ENCODE results near the gene MCEE.
A peak's percentile ranks its signal among the peaks of the same experiment; 100 is the strongest.

Gene MCEE

GRCh38 chr2:71078624-71079023 lies 51.4 kb downstream of the MCEE start:
- DNase-seq: no peak
- Mint-ChIP-seq H3K9me3 (no peaks in the 10 kb centered on the region), H3K27ac (no peak overlapping the region), H3K4me1 (ENCODE audit: low read depth) (peaks cover 16% of the 10 kb centered on the region), H3K27me3 (no peaks in the 10 kb centered on the region), H3K4me3 (no peak overlapping the region), H3K36me3 (ENCODE audit: low read depth) (peaks cover 63% of the 10 kb centered on the region)

GRCh38 chr2:71074893-71075395 lies 55.1 kb downstream of the MCEE start:
- no peak for DNase-seq
- Mint-ChIP-seq H3K27ac (no peak overlapping the region), H3K27me3 (no peaks in the 10 kb centered on the region), H3K4me1 (ENCODE audit: low read depth) (peaks cover 42% of the 10 kb centered on the region), H3K36me3 (ENCODE audit: low read depth) (peaks cover 74% of the 10 kb centered on the region), H3K4me3 (no peak overlapping the region), H3K9me3 (no peaks in the 10 kb centered on the region)

GRCh38 chr2:71073475-71073874 lies 56.6 kb downstream of the MCEE start:
- Mint-ChIP-seq H3K4me1 (ENCODE audit: low read depth) (peaks cover 52% of the 10 kb centered on the region), H3K9me3 (no peaks in the 10 kb centered on the region), H3K4me3 (no peak overlapping the region), H3K27ac (peak overlapping the region; percentile 78), H3K36me3 (ENCODE audit: low read depth) (peaks cover 68% of the 10 kb centered on the region), H3K27me3 (no peaks in the 10 kb centered on the region)
- DNase-seq: no peak

- no peaks in the 10 kb centered on the region for H3K27me3 Mint-ChIP-seq
- H3K4me1 Mint-ChIP-seq (ENCODE audit: low read depth): peaks cover 58% of the 10 kb centered on the region
- H3K36me3 Mint-ChIP-seq (ENCODE audit: low read depth): peaks cover 66% of the 10 kb centered on the region
- H3K27ac Mint-ChIP-seq: peak overlapping the region; percentile 87
- DNase-seq: no peak
- H3K4me3 Mint-ChIP-seq: peak overlapping the region; percentile 65
- no peaks in the 10 kb centered on the region for H3K9me3 Mint-ChIP-seq
These were observed 57.5 kb downstream of the MCEE start for GRCh38 chr2:71072492-71072891.

GRCh38 chr2:71071681-71072398 lies 58.2 kb downstream of the MCEE start:
- DNase-seq: peak; percentile 67
- H3K4me1 Mint-ChIP-seq (ENCODE audit: low read depth): peaks cover 62% of the 10 kb centered on the region

GRCh38 chr2:71070294-71071093 lies 59.5 kb downstream of the MCEE start:
- Mint-ChIP-seq H3K4me3 (no peak overlapping the region), H3K36me3 (ENCODE audit: low read depth) (peaks cover 46% of the 10 kb centered on the region), H3K27ac (peak overlapping the region; percentile 87), H3K9me3 (no peaks in the 10 kb centered on the region), H3K4me1 (ENCODE audit: low read depth) (peaks cover 64% of the 10 kb centered on the region), H3K27me3 (no peaks in the 10 kb centered on the region)
- no peak for DNase-seq

More at GRCh38 chr2:71071681-71072398, 58.2 kb downstream of the MCEE start:
- H3K9me3 Mint-ChIP-seq: no peaks in the 10 kb centered on the region
- peak overlapping the region; percentile 87 for H3K27ac Mint-ChIP-seq
- H3K36me3 Mint-ChIP-seq (ENCODE audit: low read depth): peaks cover 60% of the 10 kb centered on the region
- no peaks in the 10 kb centered on the region for H3K27me3 Mint-ChIP-seq
- peak overlapping the region; percentile 65 for H3K4me3 Mint-ChIP-seq

GRCh38 chr2:71069376-71069775 lies 60.7 kb downstream of the MCEE start:
- Mint-ChIP-seq H3K27me3 (no peaks in the 10 kb centered on the region), H3K4me3 (peak overlapping the region; percentile 87), H3K4me1 (ENCODE audit: low read depth) (peaks cover 64% of the 10 kb centered on the region), H3K27ac (peak overlapping the region; percentile 97), H3K9me3 (no peaks in the 10 kb centered on the region), H3K36me3 (ENCODE audit: low read depth) (peaks cover 35% of the 10 kb centered on the region)
- no peak for DNase-seq

- peaks cover 26% of the 10 kb centered on the region for H3K36me3 Mint-ChIP-seq (ENCODE audit: low read depth)
- H3K4me1 Mint-ChIP-seq (ENCODE audit: low read depth): peaks cover 56% of the 10 kb centered on the region
- H3K9me3 Mint-ChIP-seq: no peaks in the 10 kb centered on the region
These were observed 61.6 kb downstream of the MCEE start, which contains the start of gene NAGK for GRCh38 chr2:71068218-71069035. NAGK (plus strand) TSS chr2:71068648; CDS start chr2:71068684, 36 bp downstream.

GRCh38 chr2:71067567-71068217 lies 62.3 kb downstream of the MCEE start:
- Mint-ChIP-seq H3K27me3 (no peaks in the 10 kb centered on the region), H3K36me3 (ENCODE audit: low read depth) (peaks cover 19% of the 10 kb centered on the region), H3K4me1 (ENCODE audit: low read depth) (peaks cover 50% of the 10 kb centered on the region), H3K4me3 (peak overlapping the region; percentile 87), H3K27ac (peak overlapping the region; percentile 97), H3K9me3 (no peaks in the 10 kb centered on the region)
- no peak for DNase-seq

More at GRCh38 chr2:71068218-71069035, 61.6 kb downstream of the MCEE start, which contains the start of gene NAGK:
- H3K4me3 Mint-ChIP-seq: peak within 1 kb of the TSS; percentile 87
- H3K27ac Mint-ChIP-seq: peak within 1 kb of the TSS; percentile 97
- no peaks in the 10 kb centered on the region for H3K27me3 Mint-ChIP-seq
- DNase-seq: peak; percentile 99

- DNase-seq: no peak
- H3K4me3 Mint-ChIP-seq: peak overlapping the region; percentile 30
- no peak overlapping the region for H3K27ac Mint-ChIP-seq
- no peaks in the 10 kb centered on the region for H3K27me3 Mint-ChIP-seq
- no peaks in the 10 kb centered on the region for H3K9me3 Mint-ChIP-seq
- peaks cover 17% of the 10 kb centered on the region for H3K36me3 Mint-ChIP-seq (ENCODE audit: low read depth)
- H3K4me1 Mint-ChIP-seq (ENCODE audit: low read depth): peaks cover 41% of the 10 kb centered on the region
These were observed 63.2 kb downstream of the MCEE start for GRCh38 chr2:71066856-71067255.

- Mint-ChIP-seq H3K27ac (no peak overlapping the region), H3K27me3 (peaks cover 12% of the 10 kb centered on the region), H3K36me3 (ENCODE audit: low read depth) (peaks cover 14% of the 10 kb centered on the region), H3K9me3 (no peaks in the 10 kb centered on the region), H3K4me3 (no peak overlapping the region), H3K4me1 (ENCODE audit: low read depth) (peaks cover 23% of the 10 kb centered on the region)
- DNase-seq: no peak
These were observed 65.0 kb downstream of the MCEE start for GRCh38 chr2:71064754-71065621.

- DNase-seq: no peak
- H3K27ac Mint-ChIP-seq: no peak overlapping the region
- no peaks in the 10 kb centered on the region for H3K9me3 Mint-ChIP-seq
- peaks cover 14% of the 10 kb centered on the region for H3K4me1 Mint-ChIP-seq (ENCODE audit: low read depth)
- H3K4me3 Mint-ChIP-seq: no peak overlapping the region
- peaks cover 12% of the 10 kb centered on the region for H3K36me3 Mint-ChIP-seq (ENCODE audit: low read depth)
- H3K27me3 Mint-ChIP-seq: peaks cover 16% of the 10 kb centered on the region
These were observed 65.9 kb downstream of the MCEE start for GRCh38 chr2:71064110-71064611.

GRCh38 chr2:71063216-71063615 lies 66.8 kb downstream of the MCEE start:
- Mint-ChIP-seq H3K9me3 (no peaks in the 10 kb centered on the region), H3K36me3 (ENCODE audit: low read depth) (peaks cover 5% of the 10 kb centered on the region), H3K27me3 (peaks cover 16% of the 10 kb centered on the region), H3K27ac (no peak overlapping the region), H3K4me1 (ENCODE audit: low read depth) (peaks cover 13% of the 10 kb centered on the region), H3K4me3 (no peak overlapping the region)
- DNase-seq: no peak

Measured in activated T-cell treated with anti-CD3 and anti-CD28 coated beads, Interleukin-2, amount 50 U/mL, for 24 hours (primary cell).